ENCODE results near the gene A4GALT.

Gene A4GALT

GRCh38 chr22:42651134-42651533 lies 69.5 kb downstream of the A4GALT start:
- Histone ChIP-seq H4K20me1 (ENCODE audit: insufficient read depth, low read length) (no peaks in the 10 kb centered on the region), H3K9me2 (ENCODE audit: low read depth, low read length) (no peaks in the 10 kb centered on the region), H3K4me2 (ENCODE audit: low read length) (no peak overlapping the region), H3K27me3 (ENCODE audit: insufficient read depth, low read length) (no peaks in the 10 kb centered on the region), H3K4me3 (ENCODE audit: low read depth, low read length, poor library complexity, severe bottlenecking) (no peak overlapping the region), H3K27ac (ENCODE audit: low read depth, low read length, poor library complexity, severe bottlenecking) (no peak overlapping the region), H3K79me2 (ENCODE audit: insufficient read depth, low read length) (no peaks in the 10 kb centered on the region), H3K9me3 (ENCODE audit: low read length) (no peaks in the 10 kb centered on the region), H3F3A (ENCODE audit: insufficient read depth, low read length) (no peaks in the 10 kb centered on the region), H3K36me3 (ENCODE audit: insufficient read depth, low read length) (no peaks in the 10 kb centered on the region), H2AFZ (ENCODE audit: low read length) (no peak overlapping the region), H3K9ac (ENCODE audit: low read length) (no peak overlapping the region), H3K4me1 (ENCODE audit: insufficient read depth, low read length, severe bottlenecking) (peaks cover 56% of the 10 kb centered on the region)
- TF ChIP-seq CTCF (IDR thresholded peaks at IDR 0.05; ENCODE audit: low read length): no peak
- no peak for TF ChIP-seq EZH2 (IDR thresholded peaks at IDR 0.05; ENCODE audit: borderline replicate concordance, low read length)

- H3K4me2 ChIP-seq (ENCODE audit: low read length): peak within 1 kb of the TSS; percentile 90
- H3K9me2 ChIP-seq (ENCODE audit: low read depth, low read length): no peaks in the 10 kb centered on the region
- no peaks in the 10 kb centered on the region for H3K9me3 ChIP-seq (ENCODE audit: low read length)
- H3F3A ChIP-seq (ENCODE audit: insufficient read depth, low read length): no peaks in the 10 kb centered on the region
- no peaks in the 10 kb centered on the region for H4K20me1 ChIP-seq (ENCODE audit: insufficient read depth, low read length)
- H3K4me1 ChIP-seq (ENCODE audit: insufficient read depth, low read length, severe bottlenecking): peaks cover 56% of the 10 kb centered on the region
- no peaks in the 10 kb centered on the region for H3K36me3 ChIP-seq (ENCODE audit: insufficient read depth, low read length)
- H2AFZ ChIP-seq (ENCODE audit: low read length): peak within 1 kb of the TSS; percentile 67; the same call in 1 of the 2 replicates
- H3K27me3 ChIP-seq (ENCODE audit: insufficient read depth, low read length): no peaks in the 10 kb centered on the region
- peak within 1 kb of the TSS; percentile 100 for H3K4me3 ChIP-seq (ENCODE audit: low read depth, low read length, poor library complexity, severe bottlenecking)
- no peaks in the 10 kb centered on the region for H3K79me2 ChIP-seq (ENCODE audit: insufficient read depth, low read length)
- H3K9ac ChIP-seq (ENCODE audit: low read length): peak within 1 kb of the TSS; percentile 98
- peak within 1 kb of the TSS; percentile 66 for H3K27ac ChIP-seq (ENCODE audit: low read depth, low read length, poor library complexity, severe bottlenecking)
- TF ChIP-seq CTCF (IDR thresholded peaks at IDR 0.05; ENCODE audit: low read length): no peak
- TF ChIP-seq EZH2 (IDR thresholded peaks at IDR 0.05; ENCODE audit: borderline replicate concordance, low read length): no peak
Measured at GRCh38 chr22:42649246-42650099, 71.2 kb downstream of the A4GALT start, which contains the start of gene CYB5R3. Gene CYB5R3 (minus strand): TSS chr22:42649392. CDS start chr22:42649315, 77 bp downstream.

GRCh38 chr22:42648368-42649245 lies 72.1 kb downstream of the A4GALT start:
- Histone ChIP-seq H4K20me1 (ENCODE audit: insufficient read depth, low read length) (no peaks in the 10 kb centered on the region), H3K4me3 (ENCODE audit: low read depth, low read length, poor library complexity, severe bottlenecking) (peak overlapping the region; percentile 100), H3K9me3 (ENCODE audit: low read length) (no peaks in the 10 kb centered on the region), H3K9ac (ENCODE audit: low read length) (peak overlapping the region; percentile 98), H3K36me3 (ENCODE audit: insufficient read depth, low read length) (no peaks in the 10 kb centered on the region), H3K4me2 (ENCODE audit: low read length) (peak overlapping the region; percentile 90), H3K4me1 (ENCODE audit: insufficient read depth, low read length, severe bottlenecking) (peaks cover 57% of the 10 kb centered on the region), H3K79me2 (ENCODE audit: insufficient read depth, low read length) (no peaks in the 10 kb centered on the region), H3K9me2 (ENCODE audit: low read depth, low read length) (no peaks in the 10 kb centered on the region), H3K27me3 (ENCODE audit: insufficient read depth, low read length) (no peaks in the 10 kb centered on the region), H3F3A (ENCODE audit: insufficient read depth, low read length) (no peaks in the 10 kb centered on the region), H2AFZ (ENCODE audit: low read length) (no peak overlapping the region), H3K27ac (ENCODE audit: low read depth, low read length, poor library complexity, severe bottlenecking) (peak overlapping the region; percentile 66)
- TF ChIP-seq EZH2 (IDR thresholded peaks at IDR 0.05; ENCODE audit: borderline replicate concordance, low read length): no peak
